Stimulated activated effector memory CD8-positive, alpha-beta T cell treated with anti-CD3 and anti-CD28 coated beads, Interleukin-12 subunit alpha, Interleukin-12 subunit beta, amount 100 ng/mL, for 72 hours (primary cell): Measurements from ENCODE around the gene AGPAT3.

ENCODE experiments used
- ATAC-seq: fragments of 150-1000 bp; cut with Tn5 transposase; 2 replicates; pipeline ENCODE4 v1.10.0; 2021
- DNase-seq, 2 donors: peaks; one replicate each; pipeline ENCODE4 v3.0.0; 2021 to 2022; ENCODE audit warnings: low spot score in 2 of 2
- H3K27ac Mint-ChIP-seq: one replicate; pipeline ENCODE4 v1.8.0; 2022; ENCODE audit warnings: mild to moderate bottlenecking, mixed read lengths
- H3K36me3 Mint-ChIP-seq: one replicate; pipeline ENCODE4 v1.8.0; 2022; ENCODE audit warnings: mild to moderate bottlenecking, mixed read lengths
- H3K4me1 Mint-ChIP-seq: one replicate; pipeline ENCODE4 v1.8.0; 2022; ENCODE audit warnings: mixed read lengths
- H3K4me3 Mint-ChIP-seq: one replicate; pipeline ENCODE4 v1.8.0; 2022; ENCODE audit warnings: mild to moderate bottlenecking, mixed read lengths
- H3K9me3 Mint-ChIP-seq: one replicate; pipeline ENCODE4 v1.8.0; 2022; ENCODE audit warnings: mixed read lengths

The AGPAT3 gene

DNA sequence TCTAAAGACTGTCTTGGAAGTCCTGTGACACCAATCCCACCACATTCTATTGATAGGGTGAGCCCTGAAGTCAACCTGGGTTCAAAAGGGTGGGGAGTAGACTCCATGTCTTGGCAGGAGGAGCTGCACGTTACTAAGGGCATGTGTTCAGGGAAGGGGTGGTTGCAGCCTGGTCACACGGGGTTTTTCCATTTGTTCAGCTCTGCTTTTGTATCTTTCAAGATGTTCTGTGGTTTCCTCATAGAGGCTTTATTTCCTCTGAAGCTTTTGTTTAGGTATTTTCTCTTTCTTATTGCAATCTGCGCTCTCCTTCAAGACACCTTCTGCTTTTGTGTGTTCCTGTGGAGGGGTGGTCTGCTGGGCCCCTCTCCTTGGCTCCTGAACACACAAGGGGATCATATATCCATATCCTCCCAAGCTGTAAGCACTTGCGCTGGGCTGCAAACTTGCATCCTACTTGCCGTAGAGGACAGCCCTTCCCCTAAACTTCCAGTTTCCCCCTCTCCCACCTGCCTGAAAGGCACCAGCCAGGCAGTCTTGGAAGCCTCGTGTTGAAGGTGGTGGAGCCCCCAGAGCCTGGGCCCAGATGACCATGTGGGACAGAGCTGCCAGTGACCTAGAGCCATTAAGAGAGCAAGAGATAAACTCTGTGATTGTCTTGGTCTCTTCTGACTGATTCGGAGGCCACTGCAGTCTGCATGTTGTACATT lies 84.6 kb downstream of the AGPAT3 start:
- ATAC-seq (no peak), DNase-seq (no peak)
- Mint-ChIP-seq H3K4me1 (peaks cover 22% of the 10 kb centered on the region), H3K36me3 (peaks cover 12% of the 10 kb centered on the region), H3K27ac (peak overlapping the region; percentile 67), H3K4me3 (no peak overlapping the region), H3K9me3 (no peaks in the 10 kb centered on the region)

DNA sequence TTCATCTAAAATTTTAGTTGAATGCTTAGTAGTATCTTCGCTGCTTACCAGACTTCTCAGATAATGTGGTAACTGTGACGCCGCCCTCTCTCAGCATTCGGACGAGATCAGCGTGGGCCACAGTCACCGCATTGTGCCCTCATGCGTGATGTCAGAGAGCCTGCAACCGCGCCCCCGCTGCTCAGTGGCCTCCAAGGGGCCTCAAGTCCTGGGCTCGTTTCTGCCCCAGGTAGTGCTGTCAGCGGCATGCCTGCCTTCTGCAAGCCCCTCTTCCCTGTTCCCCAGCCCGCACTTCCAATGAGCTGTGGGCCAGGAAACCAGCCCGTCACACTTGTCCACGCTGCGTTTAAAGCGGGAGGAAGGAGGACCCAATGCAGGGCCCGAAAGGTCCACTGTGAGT lies 85.5 kb downstream of the AGPAT3 start:
- no peak for ATAC-seq
- Mint-ChIP-seq H3K9me3 (no peaks in the 10 kb centered on the region), H3K36me3 (peaks cover 12% of the 10 kb centered on the region), H3K27ac (no peak overlapping the region), H3K4me3 (no peak overlapping the region), H3K4me1 (peaks cover 22% of the 10 kb centered on the region)
- DNase-seq: no peak

DNA sequence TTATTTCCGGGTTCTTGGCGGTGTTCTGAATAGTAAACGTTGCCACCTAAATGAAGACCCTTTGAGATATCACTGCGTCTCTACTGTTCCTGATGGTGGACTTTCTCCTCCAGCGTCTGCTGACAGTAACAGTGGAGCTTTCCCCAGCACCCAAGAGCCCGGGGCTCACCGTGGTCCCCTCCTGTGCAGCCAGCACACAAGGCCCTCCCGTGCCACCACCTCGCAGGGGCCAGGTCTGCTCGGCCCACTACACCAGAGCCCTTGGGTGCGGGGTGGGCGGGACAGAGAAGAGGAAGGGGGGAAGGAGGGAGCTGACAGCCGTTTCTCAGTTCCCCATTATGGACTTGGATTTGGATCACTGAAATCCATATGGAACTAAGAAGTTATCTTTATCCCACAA lies 85.9 kb downstream of the AGPAT3 start:
- peaks cover 23% of the 10 kb centered on the region for H3K4me1 Mint-ChIP-seq
- no peak for ATAC-seq
- no peak overlapping the region for H3K4me3 Mint-ChIP-seq
- H3K36me3 Mint-ChIP-seq: peaks cover 12% of the 10 kb centered on the region
- DNase-seq: no peak
- no peaks in the 10 kb centered on the region for H3K9me3 Mint-ChIP-seq
- H3K27ac Mint-ChIP-seq: no peak overlapping the region

DNA sequence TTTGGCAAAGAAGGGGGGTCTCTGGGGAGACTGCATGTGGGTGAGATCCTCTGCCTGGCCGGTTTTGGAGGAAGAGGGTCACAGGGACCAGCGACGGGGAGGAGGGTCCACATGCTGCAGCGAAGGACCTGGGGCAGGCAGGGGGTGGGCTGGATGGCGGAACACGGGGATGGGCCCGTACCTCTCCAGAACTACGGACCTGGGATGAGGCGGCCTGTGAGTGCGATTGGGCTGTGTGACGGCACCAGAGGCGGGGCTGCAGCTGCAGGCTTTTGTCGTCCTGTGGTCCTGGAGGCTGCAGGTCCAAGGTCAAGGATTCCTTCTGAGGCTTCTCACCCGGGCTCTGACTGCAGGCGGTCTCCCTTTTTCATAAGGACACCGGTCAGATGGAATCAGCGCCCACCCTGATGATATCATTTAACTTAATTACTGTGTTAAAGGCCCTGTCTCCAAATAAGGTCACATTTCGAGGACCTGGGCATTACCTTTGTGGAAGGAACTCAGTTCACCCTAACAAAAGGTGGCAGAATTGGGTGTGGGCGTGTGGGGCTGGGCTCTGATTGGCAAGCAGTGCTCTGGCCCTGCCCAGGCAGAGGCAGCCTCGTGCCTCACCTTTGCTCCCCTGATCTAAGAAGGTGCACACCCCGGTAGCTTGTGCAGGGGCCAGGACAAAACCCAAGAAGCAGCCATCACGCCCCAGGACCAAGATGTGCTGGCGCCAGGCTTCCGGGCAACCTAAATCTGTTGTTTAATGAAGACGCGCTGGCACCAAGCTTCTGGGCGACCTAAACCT lies 87.1 kb downstream of the AGPAT3 start:
- no peak overlapping the region for H3K4me3 Mint-ChIP-seq
- no peak for DNase-seq
- peak overlapping the region; percentile 70 for H3K27ac Mint-ChIP-seq
- ATAC-seq: no peak
- H3K4me1 Mint-ChIP-seq: peaks cover 33% of the 10 kb centered on the region
- H3K9me3 Mint-ChIP-seq: no peaks in the 10 kb centered on the region
- peaks cover 21% of the 10 kb centered on the region for H3K36me3 Mint-ChIP-seq

DNA sequence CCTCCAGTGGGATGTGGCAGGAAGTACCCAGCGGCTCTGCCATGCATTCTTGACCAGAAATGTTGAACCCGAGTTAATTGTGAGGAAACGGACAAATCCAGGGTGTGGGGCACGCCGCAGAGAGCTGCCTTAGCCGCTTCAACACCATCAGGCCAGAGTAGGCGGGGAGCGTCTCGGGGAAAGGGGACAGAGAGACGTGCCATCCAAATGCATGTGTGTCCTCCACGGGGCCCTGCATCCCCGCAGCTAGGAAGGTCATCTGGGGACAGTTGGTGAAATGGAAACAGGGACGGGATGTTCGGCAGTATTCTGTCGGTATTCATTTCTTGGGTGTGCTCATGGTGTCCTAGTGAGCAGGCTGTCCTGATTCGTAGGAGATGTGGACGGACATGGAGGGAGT lies 88.0 kb downstream of the AGPAT3 start:
- Mint-ChIP-seq H3K9me3 (no peaks in the 10 kb centered on the region), H3K27ac (no peak overlapping the region), H3K4me3 (no peak overlapping the region), H3K36me3 (peaks cover 22% of the 10 kb centered on the region), H3K4me1 (peaks cover 33% of the 10 kb centered on the region)
- no peak for DNase-seq
- no peak for ATAC-seq

DNA sequence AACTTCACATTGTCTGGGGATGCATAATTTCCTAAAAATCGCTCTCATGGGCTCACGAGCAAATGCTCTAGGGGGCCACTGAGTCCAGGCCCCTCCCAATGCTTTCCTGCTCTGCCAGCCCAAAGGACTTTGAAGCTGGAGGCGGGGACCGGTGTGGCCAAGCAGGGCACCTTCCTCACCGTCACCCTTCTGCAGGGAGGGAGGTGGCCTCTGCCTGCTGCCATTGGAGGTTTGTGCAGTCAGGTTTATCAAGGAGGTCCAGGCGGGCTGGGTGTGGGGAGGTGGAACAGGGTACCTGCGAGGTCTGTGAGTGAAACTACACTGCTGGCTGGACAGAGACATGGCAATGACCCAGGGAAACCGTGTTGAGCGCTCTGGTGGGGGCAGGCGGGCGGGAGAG lies 89.0 kb downstream of the AGPAT3 start:
- Mint-ChIP-seq H3K27ac (no peak overlapping the region), H3K9me3 (no peaks in the 10 kb centered on the region), H3K4me1 (peaks cover 33% of the 10 kb centered on the region), H3K4me3 (no peak overlapping the region), H3K36me3 (peaks cover 22% of the 10 kb centered on the region)
- ATAC-seq (no peak), DNase-seq (no peak)

DNA sequence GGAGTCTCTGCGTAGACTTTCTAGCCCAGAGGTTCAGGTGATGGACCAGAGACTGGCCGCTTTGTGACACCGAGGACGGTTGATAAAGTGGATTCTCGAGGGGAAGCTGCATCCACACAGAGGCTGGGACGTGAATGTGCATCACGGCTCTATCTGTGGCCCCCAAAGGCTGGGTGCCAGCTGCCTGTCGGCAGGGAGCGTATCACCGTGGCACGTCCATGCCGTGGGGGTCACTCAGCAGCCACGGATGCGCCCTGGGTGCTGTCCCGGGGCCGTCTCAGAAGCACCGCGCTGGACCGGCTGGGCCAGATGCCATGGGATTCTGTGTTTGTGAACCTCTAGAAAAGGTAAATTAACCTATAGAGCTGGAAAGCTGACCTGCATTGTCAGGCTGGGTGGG lies 89.9 kb downstream of the AGPAT3 start:
- Mint-ChIP-seq H3K4me1 (peaks cover 25% of the 10 kb centered on the region), H3K9me3 (no peaks in the 10 kb centered on the region), H3K36me3 (peaks cover 17% of the 10 kb centered on the region), H3K4me3 (no peak overlapping the region), H3K27ac (no peak overlapping the region)
- DNase-seq (no peak), ATAC-seq (no peak)

DNA sequence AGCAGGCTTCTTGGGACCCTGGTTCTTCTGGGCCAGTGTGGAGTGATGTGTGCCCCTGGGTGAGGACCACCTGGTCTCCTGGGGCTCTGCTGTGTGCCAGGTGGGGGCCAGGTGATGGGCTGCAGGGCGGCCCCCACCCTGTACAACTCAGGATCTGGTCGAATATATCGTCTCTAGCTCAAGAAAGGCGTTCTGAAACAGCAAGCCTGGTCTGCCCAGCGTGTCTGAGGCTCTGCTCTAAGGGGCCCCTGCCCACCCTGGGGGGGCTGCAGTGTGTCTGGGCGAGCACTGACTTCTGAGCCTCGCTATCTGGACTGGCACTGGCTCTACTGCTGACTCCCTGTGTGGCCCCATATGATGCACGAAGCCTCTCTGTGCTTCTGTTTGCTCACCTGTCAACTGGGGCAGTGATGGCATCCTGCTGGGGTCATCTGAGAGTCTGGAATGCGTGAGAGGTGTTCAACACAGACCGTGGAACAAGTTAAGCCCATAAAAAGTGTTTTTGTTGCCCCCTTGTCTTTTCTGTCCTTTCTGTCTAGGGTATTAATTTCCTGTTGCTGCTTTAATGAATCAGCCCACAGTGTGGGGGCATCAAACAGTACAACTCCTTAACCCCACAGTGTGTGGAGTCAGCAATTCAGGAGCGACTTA lies 91.1 kb downstream of the AGPAT3 start:
- no peaks in the 10 kb centered on the region for H3K9me3 Mint-ChIP-seq
- no peak overlapping the region for H3K4me3 Mint-ChIP-seq
- H3K27ac Mint-ChIP-seq: no peak overlapping the region

DNA sequence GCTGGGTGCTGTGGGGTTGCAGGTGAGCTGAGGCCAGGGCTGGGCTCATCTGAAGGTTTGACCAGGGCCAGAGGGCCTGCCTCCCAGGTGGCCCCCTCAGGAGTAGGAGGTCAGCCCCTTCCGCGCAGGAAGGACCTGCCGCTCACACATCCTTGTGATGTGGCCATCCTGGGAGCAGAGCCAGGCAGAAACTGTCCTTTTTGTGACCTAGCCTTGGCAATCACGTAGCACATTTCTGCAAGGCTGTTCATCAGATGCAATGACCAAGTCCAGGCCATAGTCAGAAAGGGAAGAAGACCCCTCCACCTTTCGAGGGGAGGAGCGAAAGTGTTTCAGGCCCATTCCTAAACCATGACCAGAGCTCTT lies 91.6 kb downstream of the AGPAT3 start:
- Mint-ChIP-seq H3K4me3 (no peak overlapping the region), H3K4me1 (peaks cover 19% of the 10 kb centered on the region), H3K27ac (no peak overlapping the region), H3K36me3 (peaks cover 13% of the 10 kb centered on the region), H3K9me3 (no peaks in the 10 kb centered on the region)
- no peak for DNase-seq
- no peak for ATAC-seq

More for the DNA sequence above, 91.1 kb downstream of the AGPAT3 start:
- DNase-seq (no peak), ATAC-seq (no peak)
- Mint-ChIP-seq H3K36me3 (peaks cover 16% of the 10 kb centered on the region), H3K4me1 (peaks cover 22% of the 10 kb centered on the region)

DNA sequence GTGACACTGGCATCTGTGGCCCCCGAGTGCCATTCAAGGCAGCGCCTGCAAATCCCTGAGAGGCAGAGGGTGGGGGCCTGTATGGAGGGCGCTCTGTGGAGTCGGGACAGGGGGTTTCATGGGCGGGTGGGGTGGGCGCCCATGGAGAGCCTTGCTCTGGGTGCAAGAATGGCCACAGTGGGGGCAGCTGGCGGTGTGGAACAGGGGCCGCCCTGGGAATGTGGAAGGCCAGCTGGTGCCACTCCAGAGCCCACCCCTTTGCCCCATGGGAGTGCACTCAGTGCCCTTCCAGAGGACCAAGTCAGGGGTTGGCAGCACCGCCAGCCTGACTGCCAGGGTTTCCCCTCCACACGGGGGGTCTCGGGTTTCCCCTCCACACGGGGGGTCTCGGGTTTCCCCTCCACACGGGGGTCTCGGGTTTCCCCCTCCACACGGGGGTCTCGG lies 92.1 kb downstream of the AGPAT3 start:
- peaks cover 10% of the 10 kb centered on the region for H3K36me3 Mint-ChIP-seq
- no peak overlapping the region for H3K4me3 Mint-ChIP-seq
- H3K4me1 Mint-ChIP-seq: peaks cover 16% of the 10 kb centered on the region
- ATAC-seq (no peak), DNase-seq (no peak)
- no peaks in the 10 kb centered on the region for H3K9me3 Mint-ChIP-seq
- no peak overlapping the region for H3K27ac Mint-ChIP-seq

DNA sequence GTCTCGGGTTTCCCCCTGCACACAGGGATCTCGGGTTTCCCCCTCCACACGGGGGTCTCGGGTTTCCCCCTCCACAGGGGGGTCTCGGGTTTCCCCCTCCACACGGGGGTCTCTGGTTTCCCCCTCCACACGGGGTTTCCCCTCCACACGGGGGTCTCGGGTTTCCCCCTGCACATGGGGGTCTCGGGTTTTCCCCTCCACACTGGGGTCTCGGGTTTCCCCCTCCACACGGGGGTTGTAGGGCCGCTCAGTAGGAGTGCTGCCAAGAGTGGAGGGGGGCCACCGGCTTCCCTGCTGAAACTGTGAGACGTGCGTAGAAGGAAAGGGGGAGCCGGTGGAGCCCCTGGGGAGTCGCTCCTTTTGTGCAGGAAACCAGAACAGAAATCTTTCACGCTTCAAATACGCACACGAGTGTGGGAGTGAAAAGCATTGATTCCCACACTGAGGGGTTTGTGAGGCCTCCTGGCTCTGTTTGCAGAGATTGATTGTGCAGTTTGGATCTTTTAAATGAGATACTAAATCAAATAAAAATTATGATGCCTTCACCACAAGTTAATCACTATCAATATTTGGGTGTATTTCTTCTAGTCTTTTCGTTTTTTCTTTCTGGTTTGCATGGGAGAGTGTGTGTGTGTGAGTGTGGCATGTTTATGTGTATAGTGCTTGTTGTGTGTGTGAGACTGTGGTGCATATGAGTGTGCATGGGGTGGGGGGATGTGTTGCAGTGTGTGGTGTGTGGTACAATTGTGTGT lies 92.8 kb downstream of the AGPAT3 start:
- H3K36me3 Mint-ChIP-seq: peaks cover 16% of the 10 kb centered on the region
- H3K27ac Mint-ChIP-seq: no peak overlapping the region
- no peaks in the 10 kb centered on the region for H3K9me3 Mint-ChIP-seq
- ATAC-seq: no peak
- peaks cover 16% of the 10 kb centered on the region for H3K4me1 Mint-ChIP-seq
- H3K4me3 Mint-ChIP-seq: no peak overlapping the region
- DNase-seq: no peak

DNA sequence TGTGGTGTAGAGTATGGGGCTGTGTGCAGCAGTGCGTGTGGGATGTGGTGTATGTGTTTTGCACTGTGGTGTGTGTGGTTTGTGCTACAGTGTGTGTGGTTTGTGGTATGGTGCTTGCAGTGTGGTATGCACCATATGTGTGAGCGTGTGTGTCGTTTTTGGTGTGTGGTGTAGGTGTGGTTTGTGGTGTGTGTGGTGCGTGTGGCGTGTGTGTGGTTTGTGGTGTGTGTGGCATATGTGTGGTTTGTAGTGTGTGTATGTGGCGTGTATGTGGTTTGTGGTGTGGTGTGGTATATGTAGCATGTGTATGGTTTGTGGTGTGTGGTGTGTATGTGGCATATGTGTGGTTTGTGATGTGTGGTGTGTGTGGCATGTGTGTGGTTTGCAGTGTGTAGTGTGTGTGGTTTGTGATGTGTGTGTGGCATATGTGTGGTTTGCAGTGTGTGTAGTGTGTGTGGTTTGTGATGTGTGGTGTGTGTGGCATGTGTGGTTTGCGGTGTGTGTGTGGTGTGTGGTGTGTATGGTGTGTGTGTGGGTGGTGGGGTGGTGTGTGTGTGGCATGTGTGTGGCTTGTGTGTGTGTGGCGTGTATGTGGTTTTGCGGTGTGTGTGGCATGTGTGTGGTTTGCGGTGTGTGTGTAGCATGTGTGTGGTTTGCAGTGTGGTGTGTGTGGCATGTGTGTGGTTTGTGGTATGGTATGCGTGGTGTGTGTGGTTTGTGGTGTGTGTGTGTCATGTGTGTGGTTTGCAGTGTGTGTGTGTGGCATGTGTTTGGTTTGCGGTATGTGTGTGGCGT lies 93.5 kb downstream of the AGPAT3 start:
- Mint-ChIP-seq H3K9me3 (no peaks in the 10 kb centered on the region), H3K36me3 (peaks cover 24% of the 10 kb centered on the region), H3K27ac (no peak overlapping the region), H3K4me1 (peaks cover 16% of the 10 kb centered on the region), H3K4me3 (no peak overlapping the region)
- ATAC-seq (no peak), DNase-seq (peak in 1 of 2 donors; percentile 57)

DNA sequence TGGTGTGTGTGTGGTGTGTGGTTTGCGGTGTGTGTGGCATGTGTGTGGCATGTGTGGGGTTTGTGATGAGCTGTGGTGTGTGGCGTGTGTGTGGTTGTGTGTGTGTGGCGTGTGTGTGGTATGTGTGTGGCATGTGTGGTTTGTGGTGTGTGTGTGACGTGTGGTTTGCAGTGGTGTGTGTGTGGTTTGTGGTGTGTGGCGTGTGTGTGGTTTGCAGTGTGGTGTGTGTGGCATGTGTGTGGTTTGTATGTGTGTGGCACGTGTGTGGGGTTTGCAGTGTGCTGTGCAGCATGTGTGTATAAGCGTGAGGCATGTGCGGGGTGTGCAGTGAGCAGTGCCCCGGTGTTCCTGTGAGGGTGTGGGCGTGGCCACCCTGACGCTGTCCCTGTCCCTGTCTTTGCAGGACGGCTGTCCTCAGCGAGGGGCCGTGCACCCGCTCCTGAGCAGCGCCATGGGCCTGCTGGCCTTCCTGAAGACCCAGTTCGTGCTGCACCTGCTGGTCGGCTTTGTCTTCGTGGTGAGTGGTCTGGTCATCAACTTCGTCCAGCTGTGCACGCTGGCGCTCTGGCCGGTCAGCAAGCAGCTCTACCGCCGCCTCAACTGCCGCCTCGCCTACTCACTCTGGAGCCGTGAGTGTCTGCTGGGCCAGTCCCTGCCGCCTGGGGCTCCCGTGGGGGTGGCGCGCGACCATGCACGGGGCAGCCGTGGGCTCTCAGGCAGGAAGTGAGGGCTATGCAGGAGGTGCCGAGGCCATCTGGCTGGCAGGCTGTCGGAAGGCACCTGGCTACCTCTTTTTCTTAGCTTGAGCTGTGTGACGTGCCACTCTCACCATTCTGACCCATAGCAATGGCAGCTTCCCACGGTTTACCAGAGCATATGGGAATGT lies 94.5 kb downstream of the AGPAT3 start:
- Mint-ChIP-seq H3K36me3 (peaks cover 28% of the 10 kb centered on the region), H3K4me1 (peaks cover 16% of the 10 kb centered on the region), H3K9me3 (no peaks in the 10 kb centered on the region), H3K4me3 (no peak overlapping the region), H3K27ac (no peak overlapping the region)
- peak; percentile 57 for ATAC-seq
- no peak for DNase-seq

DNA sequence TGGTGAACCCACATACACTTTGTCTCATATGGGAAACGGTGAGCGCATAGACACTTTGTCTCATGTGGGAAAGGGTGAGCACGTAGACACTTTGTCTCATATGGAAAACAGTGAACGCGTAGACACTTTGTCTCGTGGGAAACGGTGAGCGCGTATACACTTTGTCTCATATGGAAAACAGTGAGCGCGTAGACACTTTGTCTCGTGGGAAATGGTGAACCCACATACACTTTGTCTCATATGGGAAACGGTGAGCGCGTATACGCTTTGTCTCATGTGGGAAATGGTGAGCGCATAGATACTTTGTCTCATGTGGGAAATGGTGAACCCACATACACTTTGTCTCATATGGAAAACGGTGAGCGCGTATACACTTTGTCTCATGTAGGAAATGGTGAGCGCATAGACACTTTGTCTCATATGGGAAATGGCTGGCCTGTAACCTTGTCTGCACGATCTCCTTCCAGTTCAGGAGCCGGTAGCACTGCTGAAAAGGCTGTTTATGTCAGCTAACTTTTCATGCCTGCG lies 96.4 kb downstream of the AGPAT3 start:
- no peak for ATAC-seq
- peaks cover 15% of the 10 kb centered on the region for H3K4me1 Mint-ChIP-seq
- no peak overlapping the region for H3K27ac Mint-ChIP-seq
- H3K4me3 Mint-ChIP-seq: no peak overlapping the region
- peaks cover 34% of the 10 kb centered on the region for H3K36me3 Mint-ChIP-seq
- H3K9me3 Mint-ChIP-seq: no peaks in the 10 kb centered on the region
- no peak for DNase-seq
